ENCODE data around the gene EIF6.

- TF ChIP-seq POLR2AphosphoS5 (IDR thresholded peaks at IDR 0.05; ENCODE audit: low read depth, low read length) (no peak), POLR2A (IDR thresholded peaks at IDR 0.05; ENCODE audit: low read depth, low read length) (no peak)
Observed at GRCh38 chr20:35312318-35312717, 27.7 kb upstream of the EIF6 start.

All from GM12892 (cell line).